ENCODE measurements around the gene TYR.
"Not testable (repeated sequence)": the region's sequence is repeated elsewhere in the genome, so short reads cannot be mapped to it uniquely, and the experiment has no call there.

Gene TYR

GRCh38 chr11:89273220-89273619 is 95.5 kb downstream of the TYR start:
- DNase-seq: not testable (repeated sequence)

DNA sequence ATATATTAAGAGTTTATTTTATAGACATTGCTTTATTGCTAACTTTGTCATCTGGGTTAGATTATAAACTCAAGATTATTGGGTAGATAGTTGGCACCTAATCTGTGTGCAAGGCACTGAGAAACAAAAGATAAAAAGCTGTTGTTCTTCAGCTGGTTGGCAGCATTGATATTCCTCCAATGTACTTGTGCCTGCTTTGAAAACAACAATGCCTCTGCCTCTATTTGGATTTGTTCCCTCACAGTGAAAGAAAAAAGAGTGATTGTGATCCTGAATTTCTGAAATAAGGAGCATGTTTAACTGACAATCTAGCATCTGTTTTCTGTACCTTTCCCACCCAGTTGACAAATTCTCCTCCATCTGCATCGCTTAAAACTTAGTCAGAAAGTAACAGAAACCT is 98.3 kb downstream of the TYR start:
- DNase-seq: no peak

DNA sequence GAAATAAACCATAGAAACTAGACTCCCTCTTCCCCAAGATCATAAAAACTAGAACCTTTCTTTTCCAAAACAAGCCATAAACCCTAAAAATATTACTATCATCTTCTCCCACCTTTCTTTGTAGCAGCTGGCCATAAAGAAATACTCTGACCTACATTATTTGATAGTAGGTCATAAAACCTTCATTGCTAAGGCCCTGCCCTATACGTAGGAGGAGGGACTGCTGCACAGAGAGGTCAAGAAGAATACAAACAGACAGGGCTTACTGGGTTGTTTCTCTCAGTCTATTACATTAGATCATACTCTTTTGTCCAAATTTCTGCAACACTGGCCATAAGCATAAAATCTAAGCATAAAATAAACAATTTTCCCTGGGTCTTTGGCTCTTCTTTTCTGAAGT is 101.5 kb downstream of the TYR start:
- no peak for DNase-seq

DNA sequence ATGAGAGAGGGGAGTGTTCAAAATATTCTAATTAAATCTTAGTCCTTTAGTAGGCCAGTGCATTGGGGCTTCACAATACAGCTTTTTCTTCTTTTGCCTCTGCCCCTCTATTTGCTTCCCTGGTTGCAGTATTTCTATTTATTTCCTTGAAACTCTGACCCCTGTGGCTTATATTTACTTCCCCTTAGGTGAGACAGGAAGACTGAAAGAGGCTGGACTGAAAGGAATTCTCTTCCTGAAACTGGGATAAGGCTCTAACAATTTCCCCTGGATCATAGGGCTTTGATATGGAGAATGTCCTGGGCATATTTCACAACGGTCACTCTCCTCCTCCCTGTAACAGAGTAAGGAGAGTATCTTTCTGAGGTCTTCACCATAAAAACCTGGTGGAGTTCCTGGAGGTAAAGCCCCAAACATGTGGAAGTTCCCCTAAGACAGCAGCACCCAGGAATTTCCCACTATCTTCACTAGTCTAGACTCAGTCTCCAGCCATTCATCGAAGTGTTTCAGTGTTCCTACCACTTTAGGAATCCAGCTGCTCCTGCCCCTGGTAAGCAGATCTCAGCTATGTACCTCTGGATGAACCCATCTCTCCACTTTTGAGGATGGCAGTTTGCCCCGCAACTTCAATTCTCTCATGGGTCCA is 103.5 kb downstream of the TYR start:
- DNase-seq: not testable (repeated sequence)

DNA sequence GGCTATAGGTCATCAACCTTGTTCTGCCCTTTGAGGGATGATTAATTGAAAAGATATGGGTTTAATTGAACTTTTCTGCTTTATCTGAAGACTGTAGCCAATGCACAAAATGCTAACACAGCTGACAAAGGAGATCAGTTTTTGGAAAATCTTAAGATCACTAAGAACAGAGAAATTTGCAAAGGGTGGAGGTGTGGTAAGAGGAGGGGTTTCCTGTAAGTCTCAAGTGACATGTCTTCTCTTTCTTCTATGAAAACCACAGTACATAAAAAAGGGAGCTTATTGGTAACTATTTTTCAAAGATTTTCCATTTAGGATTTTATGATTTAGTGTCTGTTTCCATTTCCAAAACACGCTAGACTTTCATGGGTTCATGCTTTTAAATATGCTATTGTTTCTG is 108.9 kb downstream of the TYR start:
- DNase-seq: not testable (repeated sequence)

GRCh38 chr11:89288004-89288403 is 110.3 kb downstream of the TYR start:
- not testable (repeated sequence) for DNase-seq

DNA sequence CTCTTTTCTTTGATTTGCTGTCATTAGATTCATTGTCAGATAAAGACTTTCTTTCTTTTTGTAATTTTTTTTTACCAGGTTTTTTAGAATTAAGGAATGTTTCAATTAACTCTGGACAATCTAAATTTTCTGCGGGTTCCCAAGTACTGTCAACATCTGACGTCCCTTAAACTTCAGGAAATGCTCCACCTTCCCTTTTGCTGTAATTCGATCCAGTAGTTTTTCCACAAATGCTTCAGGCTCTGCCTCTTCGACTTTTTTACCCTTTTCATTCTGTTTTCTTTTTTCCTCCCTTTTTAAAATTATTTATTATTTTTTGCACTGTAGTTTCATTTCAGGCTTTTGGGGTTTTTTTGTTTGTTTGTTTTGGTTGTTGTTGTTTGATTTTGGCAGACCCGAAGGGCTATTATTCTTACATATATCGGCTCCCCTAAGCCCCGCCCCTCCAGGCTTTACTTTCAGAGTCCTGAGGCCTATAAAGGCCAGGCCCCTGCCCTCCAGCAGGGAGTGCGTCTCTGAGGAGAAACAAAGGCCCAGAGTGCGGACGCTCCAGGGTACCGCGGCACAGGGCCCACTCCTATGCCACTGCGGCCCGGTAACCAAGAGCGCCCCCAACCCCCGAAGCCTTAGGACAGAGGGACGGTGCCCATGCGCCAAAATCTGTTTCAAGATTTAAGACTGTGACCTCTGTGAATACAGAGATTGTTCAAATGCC is 116.4 kb downstream of the TYR start:
- DNase-seq: no peak

- DNase-seq: not testable (repeated sequence)
Measured at GRCh38 chr11:89295023-89295422, 117.3 kb downstream of the TYR start.

DNA sequence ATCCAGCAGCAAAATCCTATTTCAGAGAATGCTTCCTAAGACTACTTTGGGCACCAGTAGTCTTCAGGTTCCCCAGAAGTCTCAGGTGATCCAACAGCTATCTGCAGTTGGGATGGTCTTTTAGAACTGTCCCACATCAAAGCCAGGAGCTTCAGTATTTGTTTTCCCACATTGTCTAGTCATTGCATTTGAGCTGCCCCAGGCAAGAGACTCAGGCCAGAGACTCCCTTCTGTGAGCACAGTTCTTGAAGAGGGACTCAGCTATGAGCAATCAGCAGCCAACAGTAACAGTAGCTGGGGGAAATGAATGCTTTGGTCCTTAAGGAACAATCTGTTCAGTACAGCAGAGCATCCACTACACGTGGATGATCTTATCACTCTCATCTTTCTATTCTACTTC is 125.4 kb downstream of the TYR start:
- DNase-seq: not testable (repeated sequence)

DNA sequence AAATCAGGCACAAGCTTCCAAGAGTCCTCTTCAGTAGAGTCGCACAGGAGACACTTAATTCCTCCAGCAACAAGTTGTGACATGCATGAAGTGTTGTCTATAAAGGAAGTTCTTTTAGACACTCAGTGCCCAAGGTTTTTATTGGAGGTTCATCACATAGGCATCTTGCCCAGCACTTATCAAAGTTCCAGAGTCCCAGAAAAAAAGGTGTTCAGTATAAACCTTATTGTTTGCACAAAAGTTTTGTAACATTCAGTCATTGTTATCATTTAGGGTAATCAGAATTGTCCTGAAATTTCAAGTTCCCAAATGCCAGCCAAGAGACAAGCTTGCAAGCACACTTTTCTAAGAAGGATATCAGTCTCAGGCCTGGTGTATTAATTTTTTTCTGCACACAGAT is 130.6 kb downstream of the TYR start:
- DNase-seq: not testable (repeated sequence)

DNA sequence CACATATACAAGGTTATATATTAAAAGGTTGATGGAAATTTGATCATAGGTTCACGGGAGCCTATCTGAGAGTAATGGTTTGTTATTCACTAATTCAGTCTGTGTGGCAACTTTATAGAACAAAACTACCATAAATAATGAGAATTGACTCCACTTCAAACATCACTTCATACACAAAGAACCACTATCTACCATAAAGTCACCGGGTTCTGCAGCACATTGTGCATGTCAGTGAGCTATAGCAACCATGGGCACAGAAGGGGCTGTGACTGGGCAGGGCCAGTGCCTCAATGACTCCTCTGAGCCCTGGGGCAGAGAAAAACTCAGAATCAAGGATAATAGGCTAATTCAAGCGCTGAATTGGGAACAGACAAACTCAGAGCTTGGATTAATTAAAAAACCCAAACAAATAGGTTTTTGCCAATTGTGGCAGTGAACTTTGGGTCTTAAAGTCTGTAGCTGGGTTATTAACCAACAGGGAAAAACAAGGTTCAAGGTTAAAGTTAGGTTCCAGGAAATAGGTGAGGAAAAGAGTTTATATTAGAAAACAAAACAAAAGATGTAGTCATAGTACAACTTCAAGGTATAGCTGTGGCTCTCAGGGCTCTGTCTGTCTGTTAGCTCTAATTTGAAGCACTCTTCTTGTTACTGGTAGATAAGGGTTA is 131.8 kb downstream of the TYR start:
- not testable (repeated sequence) for DNase-seq

DNA sequence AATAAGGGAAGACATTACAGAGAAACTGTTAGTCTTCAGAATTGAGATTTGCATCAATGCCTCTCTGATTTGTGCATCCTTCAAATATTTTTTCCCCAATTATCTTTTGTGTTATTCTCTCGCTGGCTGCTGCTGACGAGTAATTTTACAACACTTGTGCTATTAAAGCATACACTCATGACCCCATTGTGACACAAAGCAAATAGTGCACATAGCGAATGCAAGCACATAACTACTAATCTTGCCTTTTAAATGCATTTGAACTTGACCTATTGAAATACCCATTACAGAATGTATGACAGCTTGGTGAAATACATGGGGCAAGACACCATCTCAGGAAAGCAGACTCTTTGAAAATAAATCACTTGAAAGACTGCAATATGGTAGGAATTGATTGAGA is 132.9 kb downstream of the TYR start:
- DNase-seq: not testable (repeated sequence)

DNA sequence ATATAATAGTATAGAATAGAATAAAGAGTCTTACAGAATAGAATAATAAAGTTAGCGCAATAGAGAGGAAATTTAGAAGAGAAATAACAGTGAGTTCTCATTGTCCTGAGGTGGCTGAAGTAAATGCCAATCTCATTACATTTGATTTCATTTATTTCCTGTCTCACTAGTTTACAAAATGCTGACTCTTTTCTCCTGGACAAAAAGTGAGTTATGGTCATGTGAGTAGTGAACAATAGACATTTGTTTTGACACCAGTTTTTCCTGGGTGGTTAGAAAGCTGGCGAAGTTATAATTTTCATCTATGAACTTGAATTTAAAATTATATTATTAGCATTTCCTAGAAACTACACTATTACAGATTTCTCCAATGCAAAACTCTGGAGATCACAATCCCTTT is 143.7 kb downstream of the TYR start:
- DNase-seq: no peak

- DNase-seq: no peak
Measured at GRCh38 chr11:89327885-89328284, 150.2 kb downstream of the TYR start.

DNA sequence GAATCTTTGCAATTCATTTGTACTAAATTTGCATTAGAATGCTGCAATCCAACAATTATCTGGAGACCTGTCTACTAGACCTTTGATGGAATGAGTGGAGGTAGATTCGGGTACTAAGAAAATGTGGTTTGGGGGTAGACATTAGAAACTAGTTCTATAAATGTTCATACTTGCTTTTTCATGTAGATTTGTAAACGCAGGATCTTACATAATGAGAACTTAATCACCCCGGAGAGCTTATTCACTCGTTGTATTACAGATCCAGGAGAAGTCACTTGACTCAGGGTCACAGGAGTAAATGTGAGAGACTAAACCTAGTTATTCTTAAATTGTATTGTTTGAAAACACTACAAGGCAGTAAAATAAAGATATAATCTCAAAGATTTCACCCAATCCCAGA is 154.3 kb downstream of the TYR start:
- not testable (repeated sequence) for DNase-seq

GRCh38 chr11:89333704-89334103 is 156.0 kb downstream of the TYR start:
- DNase-seq: not testable (repeated sequence)

DNA sequence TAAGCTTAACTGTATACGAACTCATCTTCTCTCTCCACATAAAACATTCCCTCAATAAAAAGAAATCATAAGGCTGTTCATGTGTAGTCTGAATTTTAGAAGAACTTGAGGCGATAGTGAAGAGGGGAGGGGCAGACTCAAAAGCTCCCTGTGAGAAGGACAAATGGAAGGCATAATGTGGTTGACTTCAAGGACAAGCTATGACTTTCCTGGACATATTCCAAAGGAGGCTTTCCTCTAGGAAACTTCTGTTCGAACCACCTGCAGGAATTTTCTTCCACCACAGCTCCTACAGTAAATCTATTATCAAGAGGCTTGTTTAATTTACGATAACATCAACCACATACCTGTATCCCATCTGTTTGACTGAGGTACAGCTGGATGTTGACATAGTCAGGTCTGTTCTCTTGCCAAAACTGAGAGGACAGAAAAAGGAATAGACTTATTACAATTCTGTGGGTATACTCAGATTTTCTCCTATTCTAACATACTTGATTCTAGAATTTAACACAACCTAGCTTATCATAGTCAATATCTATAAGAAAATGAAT is 159.5 kb downstream of the TYR start:
- DNase-seq: not testable (repeated sequence)

DNA sequence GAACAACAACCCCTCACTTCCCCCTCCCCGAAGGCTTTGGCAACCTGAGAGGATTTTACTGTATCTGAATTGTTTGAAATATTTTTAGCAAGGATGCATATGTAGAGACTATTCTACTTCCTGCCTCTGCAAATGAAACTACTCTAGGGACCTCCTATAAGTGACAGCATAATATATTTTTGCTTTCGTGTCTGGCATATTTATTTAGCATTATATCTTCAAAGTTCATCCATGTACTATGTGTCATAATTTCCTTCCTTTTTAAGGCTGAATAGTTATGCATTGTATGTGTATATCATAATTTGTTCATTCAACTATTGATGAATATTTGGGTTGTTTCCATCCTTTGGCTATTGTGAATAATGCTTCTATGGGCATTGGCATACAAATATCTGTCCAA is 160.4 kb downstream of the TYR start:
- DNase-seq: not testable (repeated sequence)

DNA sequence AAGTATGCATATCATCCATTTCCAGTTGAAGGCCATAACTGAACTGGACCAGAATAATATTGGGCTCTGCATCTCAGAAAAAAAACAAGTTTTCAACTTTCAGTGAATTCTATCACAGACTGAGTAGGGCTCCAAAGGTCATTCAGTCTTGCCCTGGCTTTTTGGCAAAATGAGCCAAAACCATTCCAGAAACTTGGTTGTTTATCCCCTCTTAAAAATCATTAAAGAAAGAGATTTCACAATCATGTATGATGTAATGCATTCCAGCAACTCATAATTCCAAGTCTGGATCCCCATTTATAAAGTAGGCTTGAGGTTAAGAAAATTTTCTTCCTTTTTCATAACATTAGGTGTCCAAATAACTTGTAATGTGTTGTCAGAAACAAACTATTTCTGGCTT is 162.8 kb downstream of the TYR start:
- not testable (repeated sequence) for DNase-seq

GRCh38 chr11:89342880-89343572 is 165.4 kb downstream of the TYR start:
- DNase-seq: not testable (repeated sequence)
